ENCODE data around the gene STX11.
A peak's percentile ranks its signal among the peaks of the same experiment; 100 is the strongest.

STX11 gene

DNA sequence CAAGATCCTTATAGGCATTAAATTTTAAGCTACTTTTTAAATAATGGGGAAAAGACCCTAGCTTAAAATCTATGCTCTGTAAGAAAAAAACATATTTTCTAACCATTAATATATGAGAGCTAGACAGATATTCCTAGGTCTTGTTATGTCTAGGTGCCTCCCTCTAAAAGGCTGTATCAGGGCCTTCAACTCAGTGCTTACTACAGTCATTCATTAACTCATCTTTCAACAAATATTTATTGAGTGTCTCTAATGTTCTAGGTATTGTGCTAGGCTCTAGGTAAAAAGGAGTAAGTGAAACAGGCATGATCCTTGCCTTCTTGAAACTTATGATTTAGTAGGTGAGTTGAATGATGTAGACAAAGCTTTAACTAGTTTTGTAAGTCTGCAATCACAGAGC lies 6.4 kb upstream of the STX11 start:
- no peak for DNase-seq

DNA sequence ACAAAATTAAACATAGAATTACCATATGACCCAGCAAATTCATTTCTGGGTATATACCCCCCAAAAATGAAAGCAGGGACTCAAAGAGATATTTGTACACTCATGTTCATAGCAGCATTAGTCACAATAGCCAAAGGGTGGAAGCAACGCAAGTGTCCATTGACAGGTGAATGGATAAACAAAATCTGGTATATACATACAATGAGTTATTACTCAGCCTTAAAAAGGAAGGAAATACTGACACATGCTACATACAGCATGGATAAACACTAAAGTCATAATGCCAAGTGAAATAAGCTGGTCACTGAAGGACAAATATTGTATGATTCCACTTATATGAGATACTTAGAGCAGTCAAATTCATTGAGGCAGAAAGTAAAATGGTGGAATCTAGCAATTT lies 5.3 kb upstream of the STX11 start:
- DNase-seq, result no peak

DNA sequence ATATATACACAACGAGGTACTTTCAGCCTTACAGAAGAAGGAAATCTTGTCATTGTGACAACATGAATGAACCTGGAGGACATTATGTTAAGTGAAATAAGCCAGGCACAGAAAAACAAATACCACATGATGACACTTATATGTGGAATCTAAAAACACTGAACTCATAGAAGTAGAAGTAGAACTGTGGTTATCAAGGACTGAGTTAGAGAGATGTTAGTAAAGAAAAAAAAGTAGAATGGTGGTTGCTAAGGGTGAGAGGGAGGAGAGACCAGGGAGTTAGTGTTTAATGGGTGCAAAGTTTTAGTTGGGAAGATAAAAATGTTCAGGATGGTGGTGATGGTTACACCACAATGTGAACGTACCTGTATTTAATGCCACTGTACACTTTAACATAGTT lies 4.8 kb upstream of the STX11 start:
- no peak for DNase-seq

DNA sequence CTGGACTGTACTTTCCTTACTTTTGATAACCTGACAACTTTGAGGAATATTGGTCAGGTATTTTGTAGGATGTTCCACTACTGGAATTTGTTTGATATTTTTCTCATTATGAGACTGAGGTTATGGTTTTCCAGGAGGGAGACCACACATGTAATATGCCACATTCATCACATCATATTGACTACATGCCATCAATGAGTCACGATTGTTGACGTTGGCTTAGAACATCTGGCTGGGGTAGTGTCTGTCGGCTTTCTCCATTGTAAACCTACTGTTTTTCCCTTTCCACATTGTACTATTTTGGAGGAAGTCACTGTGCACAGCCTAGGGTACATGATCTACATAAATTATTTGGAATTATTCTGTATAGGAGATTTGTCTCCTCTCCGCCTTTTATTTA lies 1.4 kb upstream of the STX11 start:
- DNase-seq, result no peak

DNA sequence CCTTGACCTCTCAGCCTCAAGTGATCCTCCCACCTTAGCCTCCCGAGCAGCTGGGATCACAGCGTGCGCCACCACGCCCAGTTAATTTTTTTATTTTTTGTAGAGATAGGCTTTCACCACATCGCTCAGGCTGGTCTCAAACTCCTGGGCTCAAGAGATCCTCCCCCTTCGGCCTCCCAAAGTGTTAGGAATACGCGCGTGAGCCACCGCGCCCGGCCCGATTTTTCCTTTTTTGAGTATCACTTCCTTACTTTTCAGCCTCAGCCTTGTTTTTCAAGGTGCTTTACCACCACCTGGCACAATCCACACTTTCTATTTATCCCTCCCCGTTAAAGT lies 791 bp upstream of the STX11 start:
- DNase-seq, result no peak

DNA sequence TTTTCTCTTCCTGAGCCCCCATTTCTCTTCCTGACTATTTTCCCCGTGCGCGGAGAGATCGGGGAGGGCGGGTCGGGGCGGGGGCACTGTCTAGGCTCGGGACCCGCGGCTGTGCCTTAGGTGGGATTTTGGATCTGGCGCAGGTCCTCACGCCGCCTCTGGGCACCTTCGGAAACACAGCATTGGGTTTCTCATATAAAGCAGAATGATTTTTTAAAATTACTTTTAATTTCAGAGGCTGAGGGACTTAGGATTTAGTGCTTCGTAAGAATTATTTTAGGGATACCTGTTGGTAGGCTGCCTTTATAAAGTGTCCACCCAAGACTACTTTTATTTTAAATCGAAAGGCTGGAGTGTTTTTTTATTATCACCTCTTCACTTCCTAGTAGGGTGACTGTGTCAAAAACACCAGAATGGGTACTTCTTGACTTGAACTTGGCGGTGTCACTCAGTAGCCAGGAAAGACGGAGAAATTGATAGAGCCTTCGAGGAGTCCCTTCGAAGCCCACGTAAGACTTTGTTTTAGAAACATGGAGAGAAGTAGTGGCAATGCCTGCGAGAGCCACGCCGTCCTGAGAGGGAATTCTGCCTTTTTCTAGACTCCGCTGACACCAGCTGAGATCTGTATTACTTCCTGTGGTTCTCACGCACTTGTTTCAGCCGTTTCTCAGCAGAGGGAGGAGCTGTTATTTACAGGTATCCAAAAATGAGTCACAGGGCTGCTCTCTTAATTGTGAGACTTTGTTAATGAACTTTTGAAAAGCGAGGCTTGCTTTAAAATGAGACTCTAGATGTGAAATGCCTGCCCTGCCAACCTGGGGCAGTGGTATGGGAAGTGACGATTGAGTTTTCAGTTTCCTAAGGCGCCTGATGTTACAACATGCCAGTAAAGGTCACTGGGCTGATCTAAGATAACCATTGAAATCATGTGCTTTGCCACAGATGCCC lies 667 bp downstream of the STX11 start:
- peak; percentile 65 to 66 for DNase-seq

DNA sequence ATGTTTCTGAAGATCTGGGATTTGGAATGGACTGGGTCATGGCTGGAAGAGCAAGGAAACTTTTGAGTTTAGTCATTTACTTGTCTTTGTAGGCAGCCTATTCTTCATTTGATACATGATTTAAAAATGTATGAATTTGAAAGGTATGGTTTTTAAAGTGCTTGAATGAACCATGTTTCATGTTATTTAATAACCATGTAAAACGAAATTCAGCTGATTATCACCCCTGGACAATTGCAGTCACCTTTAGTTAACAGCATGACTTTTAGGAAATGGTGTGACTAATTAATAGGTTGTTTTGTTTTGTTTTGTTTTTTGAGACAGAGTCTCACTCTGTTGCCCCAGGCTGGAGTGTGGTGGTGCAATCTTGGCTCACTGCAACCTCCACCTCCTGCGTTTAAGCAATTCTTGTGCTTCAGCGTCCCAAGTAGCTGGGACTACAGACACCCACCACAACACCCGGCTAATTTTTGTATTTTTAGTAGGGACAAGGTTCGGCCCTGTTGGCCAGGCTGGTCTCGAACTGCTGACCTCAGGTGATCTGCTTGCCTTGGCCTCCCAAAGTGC lies 2.1 kb downstream of the STX11 start:
- DNase-seq, result no peak

DNA sequence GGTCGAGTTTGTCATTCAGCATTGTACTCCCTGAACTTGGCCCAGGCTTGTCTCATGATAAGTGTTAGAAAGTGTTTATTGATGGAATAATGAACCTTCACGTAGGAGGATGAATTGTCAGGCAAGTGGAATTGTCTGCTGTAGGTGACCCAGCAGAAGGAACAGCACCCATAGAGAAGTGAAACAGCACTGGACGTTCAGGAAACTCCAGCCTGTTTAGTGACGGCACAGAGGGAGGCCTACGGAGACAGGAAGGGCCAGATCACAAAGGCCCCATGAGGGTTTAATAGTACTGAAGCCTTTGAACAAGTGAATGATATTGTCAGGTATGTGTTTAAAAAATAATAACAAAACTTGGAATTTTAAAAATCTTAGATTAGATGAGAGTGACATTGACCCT lies 2.9 kb downstream of the STX11 start:
- DNase-seq, result no peak

DNA sequence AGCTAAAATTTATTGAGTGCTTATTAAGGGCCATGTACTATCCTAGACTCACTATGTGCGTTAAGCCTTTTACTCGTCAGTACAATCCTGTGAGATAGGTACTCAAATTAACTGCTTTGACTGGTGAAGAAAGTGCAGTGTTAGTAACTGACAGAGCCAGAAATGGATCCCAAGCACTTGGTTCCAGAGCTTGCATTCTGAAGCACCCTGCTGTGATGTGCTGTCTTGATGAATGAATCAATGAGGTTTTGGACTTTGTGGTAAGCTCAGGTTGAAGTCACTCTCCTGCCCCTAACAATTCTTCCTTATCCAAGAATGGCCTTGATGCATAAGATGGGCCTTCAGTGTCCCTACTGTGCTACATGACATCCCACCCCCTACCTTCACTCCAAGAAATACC lies 3.7 kb downstream of the STX11 start:
- no peak for DNase-seq

DNA sequence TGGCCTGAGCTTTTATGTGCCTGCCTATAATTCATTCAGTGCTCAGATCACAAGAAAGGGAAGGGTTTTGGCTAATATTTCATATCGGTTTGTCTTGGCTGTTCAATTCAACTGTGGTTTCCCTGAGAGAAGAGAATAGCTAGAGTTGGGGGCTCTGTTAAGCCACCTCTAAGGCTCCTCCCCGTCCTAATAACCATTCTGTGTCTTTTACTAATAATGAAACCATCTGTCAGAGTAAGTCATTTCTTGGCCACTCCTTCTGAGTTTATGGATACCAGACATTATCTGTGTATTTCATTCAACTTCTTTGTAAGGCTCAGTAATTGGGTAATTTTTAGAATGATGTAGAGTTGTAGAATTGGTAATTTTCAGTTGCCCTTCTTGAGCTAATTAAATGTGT lies 5.2 kb downstream of the STX11 start:
- DNase-seq, result no peak

DNA sequence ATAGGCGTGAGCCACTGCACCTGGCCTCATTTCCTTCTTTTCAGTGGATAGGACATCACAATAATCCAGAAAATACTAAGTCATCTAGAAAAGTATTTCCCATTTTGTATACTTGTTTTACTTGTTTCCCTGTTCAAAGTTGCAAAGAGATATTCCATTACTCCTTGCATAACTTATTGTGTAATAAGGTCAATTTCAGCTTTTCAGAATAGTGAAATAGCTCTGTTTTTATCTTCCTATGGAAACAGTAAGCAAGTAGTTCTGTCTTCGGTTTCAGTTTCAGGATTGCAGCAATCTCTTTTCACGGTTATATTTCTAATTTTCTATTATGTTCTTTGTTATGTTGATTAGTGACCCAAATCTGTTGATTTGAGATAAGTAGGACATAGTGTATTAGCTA lies 6.0 kb downstream of the STX11 start:
- no peak for DNase-seq

DNA sequence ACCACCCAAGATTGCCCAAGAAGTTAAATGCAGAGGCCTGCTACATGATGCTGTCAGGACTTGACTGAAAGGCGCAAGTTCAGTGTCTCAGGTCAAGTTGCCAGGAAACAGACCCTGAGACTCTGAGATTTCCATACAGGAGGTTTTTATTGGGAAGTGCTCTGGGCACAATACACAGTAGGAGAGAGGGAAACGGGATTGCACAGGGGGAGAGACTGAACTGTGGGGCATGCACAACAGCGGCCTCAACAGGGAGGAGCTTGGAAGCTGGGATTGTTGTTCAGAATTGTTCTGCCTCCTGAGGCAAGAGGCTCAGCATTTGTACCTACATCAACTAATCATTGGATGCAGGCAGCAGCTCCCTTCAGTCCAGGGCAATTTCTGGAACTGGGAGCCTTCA lies 6.7 kb downstream of the STX11 start:
- DNase-seq, result no peak

DNA sequence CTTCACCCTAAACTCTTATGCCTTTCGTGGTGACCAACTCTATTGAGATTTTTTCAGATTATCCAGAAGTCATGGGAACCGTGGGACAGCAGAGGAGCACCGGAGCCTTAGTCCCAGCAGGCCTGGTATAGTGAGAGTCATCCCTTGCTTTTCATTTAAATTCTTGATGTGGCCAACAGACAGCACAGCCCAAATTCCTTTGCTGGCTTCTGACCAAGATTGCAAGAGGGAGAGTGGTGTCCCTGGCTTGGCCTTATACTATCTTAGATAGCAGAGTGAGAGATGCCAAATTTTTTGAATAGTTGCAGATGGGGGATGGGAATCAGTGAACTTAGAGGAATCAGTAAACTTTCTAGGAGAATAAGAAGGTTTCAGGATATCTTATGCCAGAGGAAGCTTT lies 7.8 kb downstream of the STX11 start:
- no peak for DNase-seq

DNA sequence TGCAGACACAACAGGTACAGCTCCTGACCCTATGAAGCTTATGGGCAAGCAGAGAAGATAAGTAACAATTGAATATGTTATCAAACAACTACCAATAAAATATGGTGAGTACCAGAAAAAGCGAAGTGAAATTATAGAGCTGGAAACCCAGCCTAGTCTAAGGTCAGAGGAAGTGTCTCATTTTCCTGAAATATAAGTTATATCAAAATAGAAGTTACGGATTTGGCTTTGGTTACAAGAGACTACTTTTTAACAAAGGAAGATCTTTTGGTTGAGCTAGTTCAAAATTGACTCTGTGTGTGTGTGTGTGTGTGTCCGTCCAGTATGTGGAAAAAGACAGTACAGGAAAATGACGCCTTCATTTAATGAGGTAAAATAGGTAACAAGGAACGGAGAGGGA lies 8.9 kb downstream of the STX11 start:
- no peak for DNase-seq

DNA sequence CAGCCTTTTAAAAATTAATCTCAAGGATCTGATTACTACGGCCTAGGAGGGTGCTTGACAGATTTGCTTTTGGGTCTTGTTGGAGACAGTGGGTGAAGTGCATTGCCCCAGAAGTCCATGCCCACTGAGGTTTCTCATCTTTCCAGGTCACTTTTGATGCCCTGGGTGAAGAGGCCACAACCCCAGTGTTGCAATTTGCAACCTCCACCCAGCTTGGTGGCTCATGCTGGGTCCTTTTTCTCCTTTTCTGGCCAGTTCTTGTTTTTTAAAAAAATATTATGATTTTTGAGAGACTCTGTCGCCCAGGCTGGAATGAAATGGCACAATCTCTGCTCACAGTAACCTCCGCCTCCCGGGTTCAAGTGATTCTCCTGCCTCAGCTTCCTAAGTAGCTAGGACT lies 9.4 kb downstream of the STX11 start:
- no peak for DNase-seq

DNA sequence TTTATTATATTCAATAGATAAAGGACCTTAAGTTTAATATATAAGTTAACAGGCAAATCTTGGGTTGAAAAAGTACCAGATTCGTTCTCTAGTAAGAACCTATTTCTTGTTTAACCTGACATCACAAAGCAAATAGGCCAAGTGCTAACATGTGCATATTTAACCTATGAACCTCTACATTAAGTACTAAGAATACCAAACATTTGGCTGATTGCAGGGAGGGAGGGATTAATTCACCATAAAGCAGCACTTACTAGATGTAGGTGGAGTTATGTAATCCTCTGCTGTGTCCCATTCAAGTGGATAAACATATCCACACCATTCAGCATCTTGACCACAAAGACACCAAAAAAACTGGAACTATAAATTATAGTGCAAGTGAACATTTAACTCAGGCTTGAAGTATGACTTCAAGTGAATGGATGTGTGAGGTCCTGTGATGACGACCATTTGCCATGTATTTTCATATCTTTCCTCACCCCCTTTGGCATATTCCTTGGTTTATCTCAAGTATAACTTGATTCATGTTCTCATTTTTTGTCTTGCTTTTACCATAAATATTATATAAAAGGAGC lies 10.2 kb downstream of the STX11 start:
- DNase-seq, result no peak

DNA sequence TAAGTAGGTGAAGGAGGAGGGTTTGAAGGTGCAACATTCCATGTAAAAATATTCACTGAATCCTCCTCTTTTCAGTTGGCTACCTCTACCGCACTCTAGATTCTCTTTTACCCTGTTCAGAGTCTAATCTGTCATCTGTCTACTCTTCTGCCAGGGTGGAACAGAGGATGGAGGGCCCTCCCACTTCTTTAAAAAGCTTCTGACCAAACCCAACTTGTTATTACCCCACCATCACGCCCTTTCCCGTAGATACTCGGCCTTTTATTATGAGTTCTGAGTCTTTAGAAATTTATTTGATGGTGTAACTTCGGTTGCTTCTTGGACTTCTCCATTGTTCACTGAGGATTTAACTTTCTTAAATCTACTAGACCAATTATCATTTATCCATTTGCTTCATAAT lies 11.7 kb downstream of the STX11 start:
- no peak for DNase-seq

DNA sequence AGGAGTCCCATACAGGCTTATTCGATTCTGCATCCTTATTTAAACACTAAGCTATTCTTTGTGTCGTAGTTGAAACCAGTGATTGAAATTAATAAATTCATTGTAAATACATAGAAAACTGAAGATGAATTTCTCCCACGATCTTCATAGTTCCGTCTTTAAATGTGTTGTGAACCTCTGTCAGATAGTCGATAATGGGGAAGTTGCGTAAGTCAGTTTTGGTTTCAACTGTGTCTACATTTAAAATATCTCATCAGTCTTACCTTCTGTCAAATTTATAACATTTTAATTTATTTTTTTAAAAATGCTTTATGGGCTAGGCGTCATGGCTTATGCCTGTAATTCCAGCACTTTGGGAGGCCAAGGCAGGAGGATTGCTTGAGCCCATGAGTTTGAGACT lies 12.7 kb downstream of the STX11 start:
- DNase-seq, result no peak

DNA sequence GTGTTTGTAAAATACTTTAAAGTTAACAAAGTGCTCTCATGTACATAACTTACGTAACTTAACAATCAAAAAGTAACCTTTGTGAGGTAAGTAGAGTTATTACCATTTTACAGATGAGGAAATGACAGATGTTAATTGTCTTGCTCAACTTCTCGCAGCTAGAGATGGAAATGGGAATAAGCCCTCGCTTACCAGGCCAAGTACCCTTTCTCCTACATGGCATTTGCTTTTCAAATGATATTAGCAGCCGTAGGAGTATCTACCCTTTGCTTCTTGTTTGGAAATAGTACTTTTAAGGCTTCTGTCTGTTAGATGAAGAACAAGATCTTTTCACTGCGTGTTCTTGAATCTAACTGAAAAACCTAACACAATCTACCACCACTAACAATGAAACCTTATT lies 15.5 kb downstream of the STX11 start:
- no peak for DNase-seq

DNA sequence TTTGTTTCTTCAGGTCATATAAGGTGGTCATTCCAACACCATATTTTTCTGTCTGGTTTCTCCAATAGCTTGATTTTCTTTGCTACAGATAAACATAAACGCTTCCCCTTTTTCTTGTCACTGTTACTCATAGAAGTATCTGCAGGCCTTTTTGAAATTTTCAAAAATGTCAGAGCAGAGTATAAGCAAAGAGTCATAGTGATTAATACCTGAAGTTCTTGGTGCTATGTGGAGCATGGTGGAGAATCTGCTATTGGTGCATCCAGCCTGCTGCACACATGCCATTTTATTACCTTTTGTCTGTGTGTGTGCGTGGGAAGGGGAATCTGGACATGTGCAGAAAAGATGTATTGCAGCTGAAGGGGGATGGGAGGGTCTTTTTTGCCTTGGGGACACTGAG lies 19.7 kb downstream of the STX11 start:
- no peak for DNase-seq

DNA sequence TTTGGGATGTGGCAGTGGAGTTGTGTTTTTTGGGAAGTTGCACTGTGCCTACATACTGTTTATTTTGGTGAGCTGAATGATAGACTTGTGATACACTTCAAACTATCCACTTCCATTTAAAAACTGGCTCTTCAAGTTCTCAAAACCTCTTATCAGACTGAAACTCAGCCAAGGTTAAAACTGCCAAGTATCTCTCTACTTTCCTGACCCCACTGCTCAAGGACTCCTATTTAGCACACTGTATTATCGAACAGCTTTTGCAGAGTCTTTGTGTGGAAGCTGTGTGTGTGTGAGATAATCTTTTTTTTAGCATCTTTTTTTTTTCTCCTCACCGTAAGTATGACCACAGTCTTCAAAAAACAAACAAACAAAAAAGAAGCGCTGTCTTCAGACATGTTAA lies 21.1 kb downstream of the STX11 start:
- no peak for DNase-seq

DNA sequence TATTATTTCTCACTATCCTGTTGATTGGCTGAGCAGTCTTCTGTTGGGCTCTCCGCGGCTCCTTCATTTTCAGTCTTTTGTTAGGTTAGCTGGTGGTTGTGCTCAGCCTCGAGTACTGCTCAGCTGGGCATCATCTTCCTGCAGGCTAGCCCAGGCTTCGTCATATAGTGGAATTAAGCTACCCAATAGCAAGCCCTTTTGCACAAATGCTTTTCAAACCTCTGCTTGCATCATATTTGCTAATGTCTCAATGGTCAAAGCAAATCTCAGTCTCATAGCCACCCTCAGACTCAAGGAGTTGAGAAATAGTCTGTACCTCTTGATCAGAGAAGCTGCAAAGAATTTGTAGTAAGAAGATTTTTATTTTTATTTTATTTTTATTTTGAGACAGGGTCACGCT lies 23.7 kb downstream of the STX11 start:
- DNase-seq, result no peak

DNA sequence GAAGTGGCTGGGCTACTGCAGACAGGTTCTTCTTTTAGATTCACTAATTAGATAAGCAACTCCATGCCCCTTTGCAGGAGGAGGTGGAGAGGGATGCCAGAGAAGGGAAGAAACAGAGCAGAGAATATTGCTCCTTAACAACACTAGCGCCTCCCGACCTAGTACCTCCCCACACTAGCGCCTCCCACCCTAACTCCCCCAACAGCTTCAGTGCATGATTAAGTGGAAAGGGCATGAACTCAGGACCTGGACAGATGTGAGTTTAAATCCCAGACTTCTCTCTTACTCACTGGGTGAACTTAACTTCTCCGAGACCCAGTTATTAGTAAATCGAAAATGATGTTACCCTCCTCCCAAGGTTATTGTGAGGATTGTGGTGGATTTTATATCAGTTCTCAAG lies 25.7 kb downstream of the STX11 start:
- no peak for DNase-seq

DNA sequence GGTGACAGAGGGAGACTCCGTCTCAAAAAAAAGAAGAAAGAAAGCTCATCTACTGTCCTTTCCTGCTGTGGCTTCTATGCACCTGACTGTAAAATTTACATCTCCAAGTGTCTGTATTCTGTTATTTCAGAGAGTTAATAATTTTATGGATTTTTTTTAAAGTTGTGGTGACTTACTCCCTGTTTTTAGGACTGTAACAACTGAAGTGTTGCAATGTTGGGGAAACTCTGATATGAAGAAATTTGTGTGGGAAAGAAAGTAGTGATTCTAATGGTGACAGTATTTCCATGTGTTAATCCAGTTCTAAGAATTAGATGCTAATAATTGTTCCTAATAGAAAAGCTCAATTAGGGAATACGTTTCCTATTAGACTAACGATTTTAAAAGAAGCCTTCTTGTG lies 27.4 kb downstream of the STX11 start:
- no peak for DNase-seq

DNA sequence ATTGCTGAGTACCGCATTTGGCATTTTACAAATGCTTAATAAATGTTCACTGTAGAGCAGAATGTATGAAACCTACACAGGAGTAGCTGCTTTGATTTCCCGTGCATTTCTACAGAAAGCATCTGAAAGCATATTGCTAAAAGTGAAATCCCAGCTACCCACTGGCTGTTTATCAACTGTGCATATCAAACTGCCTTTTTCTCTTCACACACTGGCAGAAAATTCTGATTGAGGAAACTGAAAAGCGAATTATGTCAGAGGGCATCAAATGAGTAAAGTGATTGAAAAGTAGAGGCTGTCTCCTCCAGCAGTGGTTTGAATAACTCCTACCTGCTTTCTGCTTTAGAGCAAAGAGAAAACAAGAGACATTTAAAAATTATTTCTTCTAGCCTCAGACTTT lies 28.0 kb downstream of the STX11 start:
- no peak for DNase-seq

Measured in activated CD4-positive, alpha-beta T cell treated with anti-CD3 and anti-CD28 coated beads for 4 hours (primary cell).